H1 (cell line): ENCODE data around the gene MCEMP1. TPM values are rescaled to one million over a fixed set of nuclear protein-coding genes. Genes with fewer than 3 reads are reported as not detected.

Source experiments
- CTCF ChIA-PET: fragments of 300-600 bp; sonication (Branson Sonifier 250); formaldehyde crosslinking; loops from one replicate; lab custom pipeline; 2021; ENCODE audit not compliant: partially characterized antibody; lab: Charles Lee
- POLR2A ChIA-PET: fragments of 300-600 bp; sonication (Branson Sonifier 250); formaldehyde crosslinking; loops from one replicate; lab custom pipeline; 2021; ENCODE audit warnings: inconsistent platforms; ENCODE audit not compliant: partially characterized antibody; lab: Charles Lee
- DNase-seq, 2 experiments: peaks; one replicate each; pipeline versions ENCODE4 v3.0.0 to v3.0.0-alpha.2; 2010 to 2022; ENCODE audit warnings: low spot score in 2 of 2, low read depth in 1 of 2, mixed read lengths in 1 of 2
- FAIRE-seq: peaks from 2 replicates; lab custom pipeline; 2011; peaks lifted over from hg19 to GRCh38; lab: Jason Lieb, UNC
- H2AFZ ChIP-seq: 2 replicates; pipeline ENCODE4 v1.8.1; 2012; ENCODE audit warnings: low read length, inconsistent platforms
- H2AK5ac ChIP-seq: 2 replicates; pipeline ENCODE4 v1.6.1; 2013; ENCODE audit warnings: low read depth, low read length
- H2BK120ac ChIP-seq: replicated peaks from 2 replicates; pipeline ENCODE3; 2013; ENCODE audit warnings: low read depth, low read length, inconsistent platforms
- H2BK12ac ChIP-seq: 2 replicates; pipeline ENCODE4 v1.6.1; 2013; ENCODE audit warnings: low read depth, low read length
- H2BK15ac ChIP-seq: 2 replicates; pipeline ENCODE4 v1.6.1; 2013; ENCODE audit warnings: low read length
- H2BK20ac ChIP-seq: 2 replicates; pipeline ENCODE4 v1.6.1; 2013; ENCODE audit warnings: low read length
- H2BK5ac ChIP-seq: 2 replicates; pipeline ENCODE4 v1.6.1; 2013; ENCODE audit warnings: low read depth, low read length
- H3K14ac ChIP-seq: 2 replicates; pipeline ENCODE4 v1.6.1; 2013; ENCODE audit warnings: inconsistent platforms; ENCODE audit not compliant: insufficient read length
- H3K18ac ChIP-seq: 2 replicates; pipeline ENCODE4 v1.6.1; 2013; ENCODE audit warnings: low read length; ENCODE audit errors: extremely low read depth
- H3K23ac ChIP-seq: 2 replicates; pipeline ENCODE4 v1.6.1; 2013; ENCODE audit warnings: inconsistent platforms; ENCODE audit not compliant: insufficient read length
- H3K23me2 ChIP-seq: 2 replicates; pipeline ENCODE4 v1.6.1; 2013; ENCODE audit warnings: low read depth, low read length
- H3K27ac ChIP-seq: 2 replicates; pipeline ENCODE4 v1.6.1; 2011; ENCODE audit warnings: low read depth, low read length, inconsistent platforms
- H3K27me3 ChIP-seq, 4 experiments: replicated peaks in 1 of 4; 1 replicate in 1 of 4; 2 replicates in 3 of 4; pipeline versions ENCODE4 v1.6.1 to v1.8.1; 2011 to 2013; ENCODE audit warnings: low read length in 3 of 4, mild to moderate bottlenecking in 3 of 4, inconsistent platforms in 2 of 4, mixed read lengths in 2 of 4, moderate library complexity in 1 of 4; ENCODE audit not compliant: control insufficient read depth in 3 of 4, insufficient read depth in 3 of 4; ENCODE audit errors: extremely low read depth in 1 of 4
- H3K36me3 ChIP-seq, 4 experiments: 2 replicates each; pipeline versions ENCODE4 v1.6.1 to v1.8.1; 2011 to 2013; ENCODE audit warnings: mild to moderate bottlenecking in 4 of 4, low read length in 3 of 4, moderate library complexity in 2 of 4, control low read depth in 1 of 4, inconsistent platforms in 1 of 4; ENCODE audit not compliant: insufficient read depth in 4 of 4, control insufficient read depth in 2 of 4
- H3K4ac ChIP-seq: replicated peaks from 2 replicates; pipeline ENCODE3; 2013; ENCODE audit warnings: low read length, low read depth, mixed read lengths, inconsistent platforms; ENCODE audit not compliant: insufficient read length
- H3K4me1 ChIP-seq, 4 experiments: replicated peaks in 1 of 4; 1 replicate in 1 of 4; 2 replicates in 3 of 4; pipeline versions ENCODE4 v1.6.1 to v1.8.1; 2011 to 2013; ENCODE audit warnings: low read length in 3 of 4, inconsistent platforms in 2 of 4, mixed read lengths in 1 of 4; ENCODE audit not compliant: insufficient read depth in 4 of 4, control insufficient read depth in 3 of 4
- H3K4me2 ChIP-seq, 2 experiments: 2 replicates each; pipeline versions ENCODE4 v1.6.1 to v1.8.1; 2011 to 2013; ENCODE audit warnings: low read depth in 2 of 2, low read length in 2 of 2, control low read depth in 1 of 2, inconsistent platforms in 1 of 2, mild to moderate bottlenecking in 1 of 2; ENCODE audit not compliant: insufficient read depth in 1 of 2
- H3K4me3 ChIP-seq, 4 experiments: fragments of 200-600, 300-600 bp in 1 of 4; sonication (generic), shearing (Covaris generic), sonication (Bioruptor Twin) in 1 of 4; 2 replicates each; pipeline versions ENCODE4 v1.5.1 to v1.8.1; 2011 to 2016; ENCODE audit warnings: low read length in 4 of 4, low read depth in 3 of 4, control low read depth in 2 of 4, inconsistent platforms in 2 of 4, mild to moderate bottlenecking in 2 of 4, mixed read lengths in 1 of 4, moderate library complexity in 1 of 4; ENCODE audit not compliant: insufficient read depth in 2 of 4; ENCODE audit errors: extremely low read depth in 1 of 4
- H3K56ac ChIP-seq: replicated peaks from 2 replicates; pipeline ENCODE3; 2013; ENCODE audit warnings: low read depth, mild to moderate bottlenecking, mixed read lengths, low read length, inconsistent platforms; ENCODE audit not compliant: insufficient read length
- H3K79me1 ChIP-seq: 2 replicates; pipeline ENCODE4 v1.6.1; 2013; ENCODE audit warnings: low read depth, low read length, control low read depth
- H3K79me2 ChIP-seq, 2 experiments: 2 replicates each; pipeline versions ENCODE4 v1.6.1 to v1.8.1; 2012 to 2013; ENCODE audit warnings: low read length in 2 of 2, mild to moderate bottlenecking in 2 of 2, inconsistent platforms in 1 of 2; ENCODE audit not compliant: insufficient read depth in 2 of 2, control insufficient read depth in 1 of 2
- H3K9ac ChIP-seq, 4 experiments: replicated peaks in 1 of 4; 1 replicate in 1 of 4; 2 replicates in 3 of 4; pipeline versions ENCODE4 v1.6.1 to v1.8.1; 2011 to 2013; ENCODE audit warnings: low read depth in 3 of 4, low read length in 3 of 4, control low read depth in 2 of 4, mild to moderate bottlenecking in 2 of 4, moderate library complexity in 2 of 4, inconsistent platforms in 1 of 4; ENCODE audit errors: extremely low read depth in 1 of 4
- H3K9me3 ChIP-seq, 2 experiments: 2 replicates each; pipeline versions ENCODE4 v1.6.1 to v1.8.1; 2012 to 2013; ENCODE audit warnings: mild to moderate bottlenecking in 2 of 2, moderate library complexity in 2 of 2, control low read depth in 1 of 2, inconsistent platforms in 1 of 2, low read depth in 1 of 2, low read length in 1 of 2, mixed read lengths in 1 of 2; ENCODE audit not compliant: insufficient read depth in 2 of 2
- H4K20me1 ChIP-seq, 2 experiments: replicated peaks in 1 of 2; 2 replicates each; pipeline versions ENCODE3 to v1.8.1; 2011 to 2013; ENCODE audit warnings: inconsistent platforms in 2 of 2, low read length in 2 of 2, mild to moderate bottlenecking in 1 of 2; ENCODE audit not compliant: insufficient read depth in 2 of 2, control insufficient read depth in 1 of 2
- H4K5ac ChIP-seq: 2 replicates; pipeline ENCODE4 v1.6.1; 2013; ENCODE audit warnings: low read length, low read depth, mixed read lengths, inconsistent platforms; ENCODE audit not compliant: insufficient read length
- H4K8ac ChIP-seq: 2 replicates; pipeline ENCODE4 v1.8.0; 2013; ENCODE audit warnings: mild to moderate bottlenecking, moderate library complexity, low read length, inconsistent platforms; ENCODE audit not compliant: insufficient read depth; ENCODE audit errors: extremely low read depth
- H4K91ac ChIP-seq: replicated peaks from 2 replicates; pipeline ENCODE3; 2013; ENCODE audit warnings: low read length, mixed read lengths, inconsistent platforms; ENCODE audit not compliant: insufficient read length
- CBX8 ChIP-seq: fragments of 300-800, 300-1000 bp; sonication (generic); IDR thresholded peaks from 2 replicates; pipeline ENCODE4 v1.7.1; 2016; ENCODE audit warnings: low read depth, low read length, borderline replicate concordance
- CTCF ChIP-seq, 3 experiments: IDR thresholded peaks; 1 replicate in 2 of 3; 2 replicates in 1 of 3; pipeline versions ENCODE4 v1.5.1 to v1.6.1; 2011; ENCODE audit warnings: low read length in 3 of 3, mild to moderate bottlenecking in 3 of 3, inconsistent platforms in 2 of 3, low read depth in 1 of 3, moderate library complexity in 1 of 3; ENCODE audit not compliant: insufficient read depth in 1 of 3; ENCODE audit errors: control extremely low read depth in 1 of 3
- EZH2 ChIP-seq: fragments of 200-600 bp; sonication (generic); IDR thresholded peaks from 2 replicates; pipeline ENCODE4 v1.7.1; 2012; ENCODE audit warnings: low read depth, mild to moderate bottlenecking, moderate library complexity, low read length, inconsistent platforms; ENCODE audit not compliant: severe bottlenecking
- HDAC6 ChIP-seq: IDR thresholded peaks from one replicate; pipeline ENCODE4 v1.7.1; 2012; ENCODE audit warnings: low read depth, mild to moderate bottlenecking, inconsistent platforms, low read length, moderate library complexity
- SIN3A ChIP-seq, 2 experiments: IDR thresholded peaks in 1 of 2; conservative IDR thresholded peaks in 1 of 2; 2 replicates each; pipeline ENCODE4 v1.6.1; 2011 to 2012; ENCODE audit warnings: low read length in 2 of 2, improper control_type of control experiment in 1 of 2, low read depth in 1 of 2, mild to moderate bottlenecking in 1 of 2
- WGBS, 2 experiments: shearing (Covaris generic) in 1 of 2; methylation state at CpG; one replicate each; pipeline versions ENCODE4 v1.1.6 to v1.1.7; 2013 to 2015; ENCODE audit warnings: low lambda C conversion rate in 2 of 2, mixed read lengths in 2 of 2, inconsistent platforms in 1 of 2, low coverage in 1 of 2, missing lambda C conversion rate in 1 of 2; ENCODE audit not compliant: insufficient replicate concordance in 2 of 2, insufficient coverage in 1 of 2, insufficient read length in 1 of 2; ENCODE audit errors: extremely low coverage in 1 of 2, missing lambda C conversion rate in 1 of 2; 5-methylcytosine and 5-hydroxymethylcytosine counted together
- polyA plus RNA-seq, 7 experiments: library from polyadenylated mRNA; depleted of rRNA in 3 of 7; stranded (reverse) in 5 of 7; unstranded in 2 of 7; fragments of >200 nt in 5 of 7; fragments of 200-250 nt in 2 of 7; gene quantifications; 1 replicate in 5 of 7; 2 replicates in 1 of 7; 4 replicates in 1 of 7; pipeline versions ENCODE4 v1.2.1 to v1.2.3, GENCODE V29; 2011 to 2013; ENCODE audit warnings: missing spikeins in 2 of 7, mixed read lengths in 2 of 7
- total RNA-seq: library from RNA; stranded (reverse); fragmentation: NEBNext Ultra II Directional; extraction: Animal tissue kit (Norgen Biotek cat#: 25700); gene quantifications from 2 replicates; pipeline ENCODE4 v1.2.1, GENCODE V29; 2021

MCEMP1 gene
- total and polyA plus RNA-seq, 2 of the 8 experiments (the other 6 are each of a cell fraction or from before 2014, with no cell fraction given) = not detected

GRCh38 chr19:7692417-7693088, 15.7 kb downstream of the MCEMP1 start:
- H2BK15ac ChIP-seq = peak overlapping the region; percentile 93; the same call in 1 of the 2 replicates
- no peak for FAIRE-seq

More at GRCh38 chr19:7692417-7693088, 15.7 kb downstream of the MCEMP1 start:
- no peak overlapping the region for H2AFZ ChIP-seq
- no peak overlapping the region for H2BK12ac ChIP-seq
- no peak overlapping the region for H3K4me3 ChIP-seq
- H3K56ac ChIP-seq = no peak overlapping the region
- no peak overlapping the region for H2BK120ac ChIP-seq
- no peaks in the 10 kb centered on the region for H3K36me3 ChIP-seq
- H2BK20ac ChIP-seq = no peak overlapping the region
- no peaks in the 10 kb centered on the region for H3K79me2 ChIP-seq
- CTCF ChIA-PET = no interaction called here
- peak overlapping the region; percentile 35; the same call in 1 of the 2 replicates for H4K8ac ChIP-seq
- WGBS, 2 experiments = 87% methylated on average over 13 of the region's 13 CpGs; no CpG with 5 or more reads in 1 of the 2 experiments
- no peak for TF ChIP-seq SIN3A (conservative IDR thresholded peaks at IDR 0.05 in 1 of 2, IDR thresholded peaks at IDR 0.05 in 1 of 2; ENCODE audit: low read depth in 1 of 2, low read length in 2 of 2)
- no peak for TF ChIP-seq EZH2
- no peak for TF ChIP-seq CTCF (IDR thresholded peaks at IDR 0.05; ENCODE audit: control extremely low read depth in 1 of 3, insufficient read depth in 1 of 3, low read depth in 1 of 3, low read length in 3 of 3)
- no peak for TF ChIP-seq CBX8
- no peak for TF ChIP-seq HDAC6
- TF ChIP-seq, all 59 proteins: peak for 0
- no peaks in the 10 kb centered on the region for H3K79me1 ChIP-seq
- H3K9me3 ChIP-seq = no peaks in the 10 kb centered on the region
- H3K4ac ChIP-seq = no peak overlapping the region
- no peak overlapping the region for H3K27ac ChIP-seq
- H3K14ac ChIP-seq = no peak overlapping the region
- no peaks in the 10 kb centered on the region; a peak in 2 of 7 replicates for H3K27me3 ChIP-seq
- no peak for DNase-seq
- POLR2A ChIA-PET = no interaction called here
- peaks cover 0 to 10% (median 4%) of the 10 kb centered on the region in 4 experiments; a peak in 4 of 7 replicates for H3K4me1 ChIP-seq
- H2AK5ac ChIP-seq = peak overlapping the region; percentile 96; the same call in 1 of the 2 replicates
- H4K5ac ChIP-seq = no peak overlapping the region
- no peak overlapping the region for H4K91ac ChIP-seq
- no peak overlapping the region for H3K4me2 ChIP-seq
- no peak overlapping the region for H3K9ac ChIP-seq
- H3K23ac ChIP-seq = no peak overlapping the region
- H3K23me2 ChIP-seq = peaks cover 14% of the 10 kb centered on the region
- H4K20me1 ChIP-seq = peaks cover 0 to 5% of the 10 kb centered on the region in 2 experiments
- no peak overlapping the region for H3K18ac ChIP-seq
- no peak overlapping the region for H2BK5ac ChIP-seq
